ENCODE results near the gene PPARD.

DNA sequence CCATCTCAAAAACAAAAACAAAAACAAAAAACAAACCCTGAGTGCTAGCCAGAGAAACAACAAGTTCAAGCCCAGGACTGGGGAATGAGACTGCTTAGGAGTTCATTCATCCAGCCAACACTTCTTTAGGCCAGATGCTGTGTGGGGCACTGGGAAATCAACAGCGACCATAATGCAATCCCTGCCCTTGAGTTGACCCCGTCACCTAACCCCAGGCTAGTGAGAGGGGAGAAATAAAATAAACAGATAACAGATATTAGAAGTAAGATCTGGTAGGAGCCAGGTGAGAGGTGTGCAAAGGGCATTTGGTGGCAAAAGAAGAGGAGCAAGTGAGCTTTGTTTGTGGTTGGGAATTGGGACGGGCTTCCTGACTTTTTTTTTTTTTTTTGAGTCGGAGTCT lies 120.9 kb downstream of the PPARD start:
- TF ChIP-seq, protein P1, sequence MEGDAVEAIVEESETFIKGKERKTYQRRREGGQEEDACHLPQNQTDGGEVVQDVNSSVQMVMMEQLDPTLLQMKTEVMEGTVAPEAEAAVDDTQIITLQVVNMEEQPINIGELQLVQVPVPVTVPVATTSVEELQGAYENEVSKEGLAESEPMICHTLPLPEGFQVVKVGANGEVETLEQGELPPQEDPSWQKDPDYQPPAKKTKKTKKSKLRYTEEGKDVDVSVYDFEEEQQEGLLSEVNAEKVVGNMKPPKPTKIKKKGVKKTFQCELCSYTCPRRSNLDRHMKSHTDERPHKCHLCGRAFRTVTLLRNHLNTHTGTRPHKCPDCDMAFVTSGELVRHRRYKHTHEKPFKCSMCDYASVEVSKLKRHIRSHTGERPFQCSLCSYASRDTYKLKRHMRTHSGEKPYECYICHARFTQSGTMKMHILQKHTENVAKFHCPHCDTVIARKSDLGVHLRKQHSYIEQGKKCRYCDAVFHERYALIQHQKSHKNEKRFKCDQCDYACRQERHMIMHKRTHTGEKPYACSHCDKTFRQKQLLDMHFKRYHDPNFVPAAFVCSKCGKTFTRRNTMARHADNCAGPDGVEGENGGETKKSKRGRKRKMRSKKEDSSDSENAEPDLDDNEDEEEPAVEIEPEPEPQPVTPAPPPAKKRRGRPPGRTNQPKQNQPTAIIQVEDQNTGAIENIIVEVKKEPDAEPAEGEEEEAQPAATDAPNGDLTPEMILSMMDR (conservative IDR thresholded peaks at IDR 0.05): no peak
- no peak for TF ChIP-seq EZH2 (IDR thresholded peaks at IDR 0.05; ENCODE audit: low read depth)

All from PC-9 (cell line).